Body of pancreas (tissue), 4 donors: ENCODE data around the gene NR6A1. TPM values are rescaled to one million over a fixed set of nuclear protein-coding genes. Genes with fewer than 3 reads are reported as not detected.

ENCODE experiments used
- ATAC-seq: fragments of 150-250 bp; one replicate; pipeline ENCODE4 v1.9.1; 2016
- DNase-seq, 4 donors: peaks; one replicate each; pipeline ENCODE4 v3.0.0-alpha.2; 2019
- H3K27ac ChIP-seq, 4 donors: fragments of 200-600 bp; sonication (generic); 1 replicate in 3 of 4; 2 replicates in 1 of 4; pipeline versions ENCODE4 v1.5.1 to v1.6.1; 2016 to 2019; ENCODE audit warnings: mild to moderate bottlenecking in 1 of 4, mixed read lengths in 1 of 4, moderate library complexity in 1 of 4
- H3K27me3 ChIP-seq, 2 donors: fragments of 200-600 bp; sonication (generic); one replicate each; pipeline ENCODE4 v1.6.0; 2016; ENCODE audit warnings: mild to moderate bottlenecking in 1 of 2
- H3K36me3 ChIP-seq, 2 donors: fragments of 200-600 bp; sonication (generic); replicated peaks in 1 of 2; 2 replicates each; pipeline ENCODE4 v1.5.1; 2016; ENCODE audit warnings: low read depth in 2 of 2; ENCODE audit not compliant: insufficient read depth in 1 of 2
- H3K4me1 ChIP-seq: fragments of 200-600 bp; sonication (generic); one replicate; pipeline ENCODE4 v1.6.0; 2016
- H3K4me3 ChIP-seq, 2 donors: fragments of 200-600 bp; sonication (generic); 1 replicate in 1 of 2; 2 replicates in 1 of 2; pipeline ENCODE4 v1.5.1; 2016 to 2019
- H3K9me3 ChIP-seq, 3 donors: fragments of 200-600 bp; sonication (generic); 1 replicate in 2 of 3; 2 replicates in 1 of 3; pipeline ENCODE4 v1.5.1; 2016
- CTCF ChIP-seq, 7 experiments: fragments of 450-650 bp in 4 of 7; fragments of 200-600 bp in 3 of 7; sonication (generic) in 3 of 7; IDR thresholded peaks; one replicate each; pipeline ENCODE4 v1.5.1; 2016 to 2019; ENCODE audit warnings: antibody characterized with exemption in 7 of 7
- POLR2A ChIP-seq, 3 donors: fragments of 450-650 bp; IDR thresholded peaks; one replicate each; pipeline ENCODE4 v1.6.1; 2016; ENCODE audit warnings: antibody characterized with exemption in 3 of 3, mild to moderate bottlenecking in 2 of 3
- WGBS, 2 donors: methylation state at CpG; one replicate each; pipeline ENCODE4 v1.1.5; 2017; 5-methylcytosine and 5-hydroxymethylcytosine counted together
- intact Hi-C: fragments of 100-400 bp; cut with DNase I; formaldehyde crosslinking; loops from one replicate; pipeline ENCODE4 v1.15.1; 2023
- total RNA-seq, 2 donors: library from RNA; depleted of rRNA; stranded (reverse); fragments of >200 nt; gene quantifications; one replicate each; pipeline ENCODE4 v1.1.0, GENCODE V29; 2016

Gene NR6A1
- total RNA-seq, 2 donors from 2014 or later = 3.3 to 3.9 TPM

- no peak overlapping the region for H3K27ac ChIP-seq
- H3K9me3 ChIP-seq = no peaks in the 10 kb centered on the region
- DNase-seq (no peak), ATAC-seq (no peak)
- WGBS, 2 donors = 83 to 89% methylated on average over 6 of the region's 6 CpGs
- intact Hi-C loops = no loop called here
- H3K4me3 ChIP-seq = no peak overlapping the region
- H3K27me3 ChIP-seq = no peaks in the 10 kb centered on the region
- no peaks in the 10 kb centered on the region for H3K36me3 ChIP-seq
- TF ChIP-seq CTCF (IDR thresholded peaks at IDR 0.05) (no peak), POLR2A (IDR thresholded peaks at IDR 0.05) (no peak)
- H3K4me1 ChIP-seq = peaks cover 21% of the 10 kb centered on the region
Observed at GRCh38 chr9:124663046-124663961, 107.8 kb downstream of the NR6A1 start.

- DNase-seq (no peak), ATAC-seq (no peak)
- Histone ChIP-seq H3K9me3 (no peaks in the 10 kb centered on the region), H3K27me3 (no peaks in the 10 kb centered on the region), H3K4me3 (no peak overlapping the region), H3K36me3 (no peaks in the 10 kb centered on the region), H3K4me1 (peaks cover 21% of the 10 kb centered on the region), H3K27ac (no peak overlapping the region)
- no peak for TF ChIP-seq POLR2A (IDR thresholded peaks at IDR 0.05)
- TF ChIP-seq CTCF (IDR thresholded peaks at IDR 0.05) = no peak
- 35 to 44% methylated on average over 2 of the region's 2 CpGs for WGBS, 2 donors
- intact Hi-C loops = no loop called here
Observed at GRCh38 chr9:124662561-124662960, 108.5 kb downstream of the NR6A1 start.

GRCh38 chr9:124661271-124661670, 109.8 kb downstream of the NR6A1 start:
- no peak for TF ChIP-seq CTCF (IDR thresholded peaks at IDR 0.05)
- no peak for TF ChIP-seq POLR2A (IDR thresholded peaks at IDR 0.05)
- Histone ChIP-seq H3K4me1 (peaks cover 21% of the 10 kb centered on the region), H3K9me3 (no peaks in the 10 kb centered on the region), H3K27ac (no peak overlapping the region), H3K27me3 (no peaks in the 10 kb centered on the region), H3K4me3 (no peak overlapping the region), H3K36me3 (no peaks in the 10 kb centered on the region)
- no peak for ATAC-seq
- no peak for DNase-seq
- WGBS, 2 donors = 27 to 31% methylated on average over 4 of the region's 4 CpGs
- intact Hi-C loops = no loop called here

- no peaks in the 10 kb centered on the region for H3K27me3 ChIP-seq
- H3K27ac ChIP-seq = peak overlapping the region in 3 of 4 donors; percentile 79 to 92 (median 83)
- WGBS, 2 donors = 10 to 12% methylated on average over 11 of the region's 11 CpGs
- peak in 2 of 4 donors; percentile 7 to 12 for DNase-seq
- H3K4me1 ChIP-seq = peaks cover 21% of the 10 kb centered on the region
- no peak for ATAC-seq
- H3K9me3 ChIP-seq = no peaks in the 10 kb centered on the region
- H3K36me3 ChIP-seq = no peaks in the 10 kb centered on the region
- intact Hi-C loops = no loop called here
- H3K4me3 ChIP-seq = no peak overlapping the region
- TF ChIP-seq CTCF (IDR thresholded peaks at IDR 0.05) (no peak), POLR2A (IDR thresholded peaks at IDR 0.05) (no peak)
Observed at GRCh38 chr9:124660341-124660801, 110.7 kb downstream of the NR6A1 start.
